Fibroblast of skin of right quadriceps (primary cell): Measurements from ENCODE around the gene SERPINE3.

Experiments used
- DNase-seq: peaks from one replicate; pipeline ENCODE4 v3.0.0-alpha.2; 2013

The SERPINE3 gene

GRCh38 chr13:51339354-51339753 lies at the start of gene SERPINE3:
SERPINE3 (plus strand) TSS chr13:51339691; CDS start chr13:51341092, 1,401 bp downstream.
- DNase-seq = no peak

GRCh38 chr13:51291341-51291740 lies 48.1 kb upstream of the SERPINE3 start:
- peak; percentile 18 for DNase-seq

- DNase-seq = peak; percentile 69
These were observed 47.4 kb upstream of the SERPINE3 start for GRCh38 chr13:51292000-51292565.

DNA sequence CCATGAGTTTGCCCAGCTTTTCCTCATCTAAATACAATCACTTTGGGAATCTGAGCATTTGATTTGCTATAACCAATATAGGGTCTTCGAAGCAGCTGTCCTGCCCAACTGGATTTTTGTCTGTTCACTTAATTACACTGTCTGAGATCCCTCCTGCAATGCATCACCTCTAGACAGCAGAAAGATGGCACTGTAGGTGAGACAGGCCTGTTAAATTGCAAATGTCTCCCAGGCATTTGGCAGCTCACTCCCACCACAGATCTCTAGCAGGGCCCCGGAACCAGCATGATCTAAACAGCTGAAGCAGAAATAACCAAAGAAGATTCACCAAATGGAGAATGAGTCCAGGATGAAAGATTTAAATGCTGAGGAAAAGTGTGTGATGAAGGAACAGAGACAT lies 41.9 kb upstream of the SERPINE3 start:
- DNase-seq = no peak

DNA sequence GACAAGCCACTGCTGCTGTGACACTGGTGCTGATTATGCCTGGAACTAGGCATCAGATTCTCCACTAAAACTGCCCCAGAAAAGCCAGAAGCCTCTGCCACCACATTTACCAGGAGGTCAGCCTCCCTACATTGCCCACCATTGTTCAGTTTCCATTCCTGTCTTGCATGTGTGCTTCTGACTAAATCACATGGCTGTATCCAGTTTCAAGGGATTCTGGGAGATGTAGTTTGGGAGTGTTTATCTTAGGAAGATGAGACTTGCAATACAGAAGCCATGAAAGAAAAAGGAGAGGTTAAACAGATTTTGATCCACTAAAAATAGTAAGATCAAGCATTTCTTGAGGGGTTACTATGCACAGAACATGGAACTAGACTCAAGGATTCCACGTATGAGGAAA lies 40.7 kb upstream of the SERPINE3 start:
- DNase-seq = no peak

- no peak for DNase-seq
These were observed 36.4 kb upstream of the SERPINE3 start for GRCh38 chr13:51303063-51303552.

DNA sequence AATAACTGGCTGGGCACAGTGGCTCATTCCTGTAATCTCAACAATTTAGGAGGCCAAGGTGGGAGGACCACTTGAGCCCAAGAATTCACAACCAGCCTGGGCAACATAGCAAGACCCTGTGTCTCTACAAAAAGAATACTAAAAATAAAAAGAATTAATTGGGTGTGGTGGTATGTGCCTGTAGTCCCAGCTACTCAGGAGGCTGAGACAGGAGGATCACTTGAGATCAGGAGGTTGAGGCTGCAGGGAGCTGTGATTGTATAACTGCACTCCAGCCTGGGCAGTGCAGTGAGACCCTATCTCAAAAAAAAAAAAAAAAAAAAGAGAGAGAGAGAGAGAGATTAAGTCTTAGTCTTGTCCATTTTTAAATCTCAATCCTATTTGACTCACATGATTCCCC lies 35.6 kb upstream of the SERPINE3 start:
- no peak for DNase-seq

DNA sequence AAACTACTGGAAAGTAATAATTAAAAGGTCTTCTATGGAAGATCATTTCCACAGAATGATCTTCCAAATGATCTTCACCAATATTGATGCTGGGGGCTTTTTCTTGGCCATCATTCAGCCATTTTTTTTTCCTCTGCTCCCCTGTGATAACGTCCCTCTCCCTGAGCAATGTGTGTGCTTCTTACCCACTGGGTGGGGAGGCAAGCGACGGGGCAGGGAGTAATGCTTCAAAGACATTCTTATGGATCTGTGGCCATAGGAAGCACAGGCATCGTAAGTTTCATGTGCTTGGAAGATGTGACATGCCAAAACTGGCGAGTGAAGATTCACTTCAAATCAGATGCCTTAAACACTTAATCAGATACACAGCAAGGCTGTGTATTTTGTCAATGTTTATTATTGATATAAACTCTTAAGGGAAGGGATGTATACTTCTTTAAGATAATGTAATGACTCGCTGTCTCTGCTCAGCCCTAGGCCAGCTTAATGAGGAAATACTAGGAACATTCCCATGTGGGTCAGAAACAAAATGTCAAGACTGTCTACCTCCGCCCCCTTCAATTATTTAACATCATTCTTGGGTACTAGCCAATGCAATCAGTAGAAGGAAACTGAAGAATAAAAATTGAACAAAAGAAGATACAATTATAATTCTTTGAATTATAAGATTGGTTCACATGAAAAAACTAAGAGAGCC lies 34.1 kb upstream of the SERPINE3 start:
- no peak for DNase-seq

GRCh38 chr13:51308781-51309180 lies 30.7 kb upstream of the SERPINE3 start:
- no peak for DNase-seq

DNA sequence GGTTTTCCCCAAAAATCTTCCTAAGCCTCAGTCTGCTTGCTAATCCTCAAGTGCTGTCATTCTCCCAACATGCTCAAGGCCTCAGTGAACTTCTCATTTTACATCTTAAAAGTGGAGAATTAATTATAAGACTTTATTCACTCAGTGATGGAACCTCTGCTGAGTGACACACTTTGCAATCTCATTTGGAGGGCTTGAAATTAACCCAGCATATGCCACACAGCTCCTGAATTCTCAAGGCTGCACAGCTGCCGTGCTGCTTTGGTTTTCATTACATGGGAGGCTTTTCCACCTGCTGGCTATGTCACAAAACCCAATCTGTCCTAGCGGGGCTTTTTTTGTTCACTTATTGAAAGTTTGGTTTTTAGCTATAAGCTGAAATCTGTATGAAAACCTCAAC lies 28.3 kb upstream of the SERPINE3 start:
- no peak for DNase-seq

- no peak for DNase-seq
These were observed 27.5 kb upstream of the SERPINE3 start for GRCh38 chr13:51311957-51312520.

- DNase-seq = no peak
These were observed 25.9 kb upstream of the SERPINE3 start for GRCh38 chr13:51313619-51314018.

- DNase-seq = peak; percentile 54
These were observed 22.2 kb upstream of the SERPINE3 start for GRCh38 chr13:51317262-51317661.

GRCh38 chr13:51318015-51318414 lies 21.5 kb upstream of the SERPINE3 start:
- no peak for DNase-seq

DNA sequence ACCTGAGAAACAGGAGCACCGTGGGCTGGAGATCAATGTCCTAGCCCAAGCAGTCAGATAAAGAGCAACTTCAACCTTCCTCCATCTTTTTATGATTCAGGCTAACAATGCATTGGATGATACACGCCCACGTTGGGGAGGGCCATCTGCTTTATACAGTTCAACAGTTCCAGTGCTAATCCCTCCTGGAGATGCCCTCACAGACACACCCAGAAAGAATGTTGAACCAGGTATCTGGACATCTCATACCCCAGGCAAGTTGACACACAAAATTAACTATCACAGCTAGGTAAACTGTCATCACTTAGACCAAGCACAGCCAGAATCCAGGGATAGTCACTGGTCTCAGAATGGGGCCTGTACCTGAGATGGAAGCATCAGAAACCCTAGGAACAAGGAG lies 20.6 kb upstream of the SERPINE3 start:
- DNase-seq = no peak

- DNase-seq = no peak
These were observed 17.7 kb upstream of the SERPINE3 start for GRCh38 chr13:51321836-51322235.

DNA sequence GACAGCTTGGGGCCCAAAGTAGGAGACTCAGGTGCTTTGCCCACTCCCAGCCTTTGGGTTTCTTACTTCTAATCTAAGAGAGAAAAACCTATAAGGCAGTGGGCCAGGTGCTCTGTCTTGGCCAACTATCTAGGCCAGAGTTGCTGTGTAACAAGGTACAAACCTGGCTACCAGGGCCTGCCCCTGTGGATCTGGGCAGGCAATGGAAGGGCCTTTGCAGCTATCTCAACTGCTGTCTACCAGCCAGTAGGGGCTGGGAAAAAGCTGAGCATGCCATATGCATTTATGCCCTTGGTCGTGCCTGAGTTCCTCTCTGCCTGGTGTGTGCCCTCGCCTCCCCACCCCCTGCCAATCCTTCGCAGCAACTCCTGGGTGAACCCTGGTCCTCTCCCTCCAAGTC lies 16.7 kb upstream of the SERPINE3 start:
- no peak for DNase-seq

GRCh38 chr13:51323824-51324511 lies 15.5 kb upstream of the SERPINE3 start:
- DNase-seq = no peak

DNA sequence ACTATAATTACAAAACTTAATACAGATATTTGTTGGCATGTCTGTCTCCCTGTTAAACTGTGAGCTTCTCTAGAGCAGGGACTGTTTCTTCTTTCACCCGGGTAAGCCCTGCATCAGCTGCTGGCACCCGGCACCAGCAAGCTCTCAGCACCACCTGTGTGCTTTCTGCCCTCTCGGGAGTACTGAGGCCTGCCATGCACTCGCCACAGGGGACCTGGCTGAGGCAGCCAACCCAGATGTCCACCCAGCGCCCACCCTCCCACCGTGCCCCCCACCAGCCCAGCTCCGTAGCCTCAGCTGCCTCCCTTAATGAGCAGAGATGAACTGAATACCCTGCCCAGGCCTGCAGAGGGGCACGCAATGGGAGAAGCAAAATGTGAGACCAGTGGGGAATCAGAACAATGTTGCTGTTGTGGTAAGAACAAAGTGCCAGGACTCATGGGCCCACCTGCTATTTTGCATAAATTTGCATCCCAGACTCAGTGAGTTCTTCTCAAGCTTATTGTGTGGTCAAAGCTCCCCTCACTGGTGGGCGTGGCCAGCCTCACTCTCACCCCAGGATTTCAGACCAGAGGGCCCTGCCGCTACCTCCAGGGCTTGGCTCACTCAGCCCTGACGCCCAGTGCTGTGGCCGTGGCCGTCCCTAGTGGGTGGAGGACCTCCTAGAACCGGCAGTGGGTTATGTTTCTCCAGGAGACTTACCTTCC lies 14.6 kb upstream of the SERPINE3 start:
- no peak for DNase-seq

DNA sequence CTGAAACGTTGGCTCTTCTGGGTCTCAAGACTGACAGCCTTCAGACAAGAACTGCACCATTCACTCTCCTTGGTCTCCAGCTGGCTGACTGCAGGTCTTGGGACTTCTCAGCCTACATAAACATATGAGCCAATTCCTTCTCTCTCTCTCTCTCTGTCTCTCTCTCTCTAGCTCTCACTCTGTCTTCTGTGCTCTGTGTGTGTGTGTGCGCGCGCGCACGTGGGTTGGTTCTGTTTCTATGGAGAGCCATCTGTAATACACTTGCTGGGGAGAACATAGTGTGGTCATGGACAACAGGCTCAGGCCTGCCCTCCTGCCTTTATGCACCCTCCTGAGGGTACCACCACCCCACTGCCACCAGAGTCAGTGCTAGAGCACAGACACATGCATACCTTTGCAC lies 13.7 kb upstream of the SERPINE3 start:
- DNase-seq = no peak

DNA sequence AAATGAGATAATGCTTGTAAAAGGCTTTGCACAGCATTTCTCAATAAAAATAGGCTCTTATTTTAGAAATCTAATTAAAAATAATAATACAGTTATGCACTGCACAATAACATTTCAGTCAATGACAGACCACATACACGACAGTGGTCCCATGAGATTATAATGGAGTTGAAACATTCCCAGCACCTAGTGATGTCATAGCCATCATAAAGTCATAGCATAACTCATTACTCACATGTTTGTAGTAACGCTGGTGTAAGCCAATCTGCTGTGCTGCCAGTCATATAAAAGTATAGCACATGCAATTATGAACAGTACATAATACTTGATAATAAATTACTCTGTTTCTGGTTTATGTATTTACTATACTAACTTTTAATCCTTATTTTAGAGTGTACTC lies 12.7 kb upstream of the SERPINE3 start:
- DNase-seq = peak; percentile 15

- no peak for DNase-seq
These were observed 11.5 kb upstream of the SERPINE3 start for GRCh38 chr13:51327961-51328360.

DNA sequence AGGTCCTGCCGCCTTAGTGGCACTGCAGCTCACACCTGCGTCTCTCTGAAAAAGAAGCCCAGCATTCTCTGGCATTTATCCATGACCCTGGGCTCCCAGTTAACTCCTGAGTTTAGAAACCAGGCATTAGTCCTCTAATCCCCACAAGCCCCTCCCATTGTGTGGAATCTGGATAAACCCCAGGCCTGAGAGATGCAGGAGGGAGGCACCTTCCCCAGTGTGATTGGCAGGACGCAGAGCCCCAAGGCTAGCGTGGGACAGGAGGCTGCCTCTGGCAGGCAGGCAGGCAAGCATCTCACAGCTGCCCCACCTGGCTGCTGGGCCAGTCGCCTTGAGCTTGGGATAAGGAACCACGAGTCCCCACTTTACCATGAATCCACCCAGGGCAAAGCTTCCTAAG lies 11.0 kb upstream of the SERPINE3 start:
- DNase-seq = no peak
